Measurements from ENCODE around the gene IRF9.
A peak's percentile ranks its signal among the peaks of the same experiment; 100 is the strongest.

The IRF9 gene, protein sequence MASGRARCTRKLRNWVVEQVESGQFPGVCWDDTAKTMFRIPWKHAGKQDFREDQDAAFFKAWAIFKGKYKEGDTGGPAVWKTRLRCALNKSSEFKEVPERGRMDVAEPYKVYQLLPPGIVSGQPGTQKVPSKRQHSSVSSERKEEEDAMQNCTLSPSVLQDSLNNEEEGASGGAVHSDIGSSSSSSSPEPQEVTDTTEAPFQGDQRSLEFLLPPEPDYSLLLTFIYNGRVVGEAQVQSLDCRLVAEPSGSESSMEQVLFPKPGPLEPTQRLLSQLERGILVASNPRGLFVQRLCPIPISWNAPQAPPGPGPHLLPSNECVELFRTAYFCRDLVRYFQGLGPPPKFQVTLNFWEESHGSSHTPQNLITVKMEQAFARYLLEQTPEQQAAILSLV

DNA sequence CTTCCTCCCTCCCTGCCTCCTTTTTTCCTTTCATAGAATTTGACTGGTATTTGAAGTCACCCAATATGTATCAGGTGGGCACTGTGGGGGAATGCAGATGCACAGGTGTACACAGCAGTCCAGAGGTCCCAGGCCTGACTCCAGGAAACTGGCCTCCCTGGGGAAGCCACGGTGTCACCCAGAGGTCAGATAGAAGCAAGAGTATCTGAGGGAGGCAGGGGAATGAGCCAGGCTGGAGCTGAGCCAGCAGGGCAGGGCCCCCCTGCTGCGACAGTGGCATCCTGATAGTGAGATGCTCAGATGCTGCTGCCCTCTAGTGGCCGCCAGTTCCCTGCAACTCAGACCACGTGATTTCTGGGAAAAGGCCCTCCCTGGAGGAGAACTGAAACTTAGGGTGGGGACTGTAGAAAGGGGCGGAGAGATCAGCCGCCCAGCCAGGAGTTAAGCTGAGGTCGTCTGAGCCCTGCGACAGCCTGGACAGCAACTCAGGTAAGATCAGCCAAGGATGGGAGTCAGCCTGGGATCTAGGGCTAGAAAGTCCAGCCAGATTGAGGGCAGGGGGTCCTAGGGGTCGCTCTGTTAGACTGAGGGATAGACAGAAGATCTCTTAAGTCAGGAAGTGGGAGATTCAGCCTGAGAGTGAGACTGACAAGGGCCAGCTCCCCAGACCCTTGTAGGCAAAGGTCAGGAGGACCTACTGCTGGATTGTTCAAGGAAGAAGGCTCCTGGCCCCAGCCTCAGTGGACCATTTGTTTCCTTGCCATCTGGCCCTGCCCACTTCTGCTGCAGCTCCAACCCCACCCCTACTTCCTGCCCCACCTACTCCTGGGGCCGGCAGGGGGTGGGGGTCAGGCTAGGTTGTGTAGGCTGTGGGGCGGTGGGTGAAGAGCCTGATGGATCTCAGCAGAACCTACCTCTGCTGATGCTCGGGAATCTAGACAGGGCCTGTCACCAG, at the start of gene IRF9:
Gene IRF9, plus strand, starts transcription at position 416 of the 955 bp plus-strand sequence. CDS start 880 bp downstream, outside the sequence.
- Mint-ChIP-seq H3K4me1 (peaks cover 17% of the 10 kb centered on the region), H3K9me3 (no peaks in the 10 kb centered on the region), H3K36me3 (peaks cover 38% of the 10 kb centered on the region), H3K27ac (peak within 1 kb of the TSS; percentile 95), H3K27me3 (no peaks in the 10 kb centered on the region), H3K4me3 (peak within 1 kb of the TSS; percentile 99)
- DNase-seq (ENCODE audit: low spot score in 2 of 2) (peak; percentile 98), ATAC-seq (ENCODE audit: low read depth) (peak; percentile 92)

- ATAC-seq (ENCODE audit: low read depth) (no peak), DNase-seq (ENCODE audit: low spot score in 2 of 2) (no peak)
- Mint-ChIP-seq H3K4me3 (peak overlapping the region; percentile 99), H3K27me3 (no peaks in the 10 kb centered on the region), H3K4me1 (peaks cover 20% of the 10 kb centered on the region), H3K36me3 (peaks cover 6% of the 10 kb centered on the region), H3K27ac (peak overlapping the region; percentile 97), H3K9me3 (no peaks in the 10 kb centered on the region)
Measured at GRCh38 chr14:24113379-24113800, 47.7 kb upstream of the IRF9 start.

GRCh38 chr14:24113801-24114531, 47.1 kb upstream of the IRF9 start:
- Mint-ChIP-seq H3K9me3 (no peaks in the 10 kb centered on the region), H3K36me3 (peaks cover 12% of the 10 kb centered on the region), H3K27ac (peak overlapping the region; percentile 97), H3K27me3 (no peaks in the 10 kb centered on the region), H3K4me3 (peak overlapping the region; percentile 99), H3K4me1 (peaks cover 16% of the 10 kb centered on the region)
- ATAC-seq (ENCODE audit: low read depth) = peak; percentile 17
- DNase-seq (ENCODE audit: low spot score in 2 of 2) = peak in 1 of 2 donors; percentile 74

DNA sequence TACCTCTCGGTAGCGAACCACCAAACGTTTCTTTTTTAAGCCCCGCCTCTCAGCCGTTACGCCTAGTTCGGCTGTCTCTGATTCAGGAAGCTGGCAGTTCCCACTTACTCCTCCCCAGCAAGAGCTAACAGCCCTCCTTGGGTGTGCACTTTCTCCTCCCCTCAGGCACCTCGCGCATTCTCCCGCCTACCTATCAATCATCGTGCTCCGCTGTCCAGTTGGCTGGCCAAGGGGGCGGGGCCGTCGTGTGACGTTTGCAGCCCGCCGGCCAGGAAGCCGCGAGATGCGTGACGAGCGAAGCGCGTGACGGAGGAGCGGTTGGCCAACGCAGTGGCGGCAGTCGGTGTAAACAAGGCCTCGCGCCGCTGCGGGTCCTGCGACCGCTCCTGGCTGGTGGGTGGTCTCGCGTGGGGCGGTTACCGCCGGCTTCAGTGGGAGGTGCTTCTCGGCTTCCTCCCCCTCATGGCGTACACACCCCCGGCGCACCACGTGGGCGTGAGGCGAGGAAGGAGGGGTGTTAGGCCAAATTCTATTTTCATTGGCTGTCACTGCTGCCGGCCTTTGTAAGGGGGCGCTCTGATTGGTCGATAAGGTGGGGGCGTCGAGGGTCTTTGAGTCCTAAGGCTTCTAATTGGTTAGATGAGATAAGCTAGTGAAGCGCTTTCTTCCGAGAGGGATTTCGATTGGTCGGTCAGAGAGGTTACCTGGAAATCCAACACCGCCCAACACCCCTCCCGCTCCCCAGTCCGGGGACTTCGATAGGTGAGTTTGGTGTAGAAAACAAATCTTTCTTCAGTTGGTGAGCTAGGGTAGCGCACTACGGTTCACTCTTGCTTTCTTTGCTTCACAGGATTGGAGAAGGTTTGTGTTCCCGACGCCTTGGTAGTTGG, 46.3 kb upstream of the IRF9 start, which contains the start of the genes DCAF11 and NRL:
Gene DCAF11, plus strand, starts transcription at position 246 of the 890 bp plus-strand sequence. CDS start 818 bp downstream, outside the sequence.
Gene NRL, minus strand, starts transcription at position 418 of the 890 bp plus-strand sequence. CDS start 32,101 bp downstream, outside the sequence.
- H3K27me3 Mint-ChIP-seq = no peaks in the 10 kb centered on the region
- peaks cover 18% of the 10 kb centered on the region for H3K36me3 Mint-ChIP-seq
- H3K4me3 Mint-ChIP-seq = peak within 1 kb of the TSS; percentile 99
- ATAC-seq (ENCODE audit: low read depth) (peak; percentile 81), DNase-seq (ENCODE audit: low spot score in 2 of 2) (peak; percentile 98)
- no peaks in the 10 kb centered on the region for H3K9me3 Mint-ChIP-seq
- peaks cover 16% of the 10 kb centered on the region for H3K4me1 Mint-ChIP-seq
- peak within 1 kb of the TSS; percentile 97 for H3K27ac Mint-ChIP-seq

GRCh38 chr14:24115422-24116127, 45.5 kb upstream of the IRF9 start:
- Mint-ChIP-seq H3K4me1 (peaks cover 16% of the 10 kb centered on the region), H3K27ac (peak overlapping the region; percentile 97), H3K36me3 (peaks cover 18% of the 10 kb centered on the region), H3K9me3 (no peaks in the 10 kb centered on the region), H3K27me3 (no peaks in the 10 kb centered on the region), H3K4me3 (peak overlapping the region; percentile 99)
- ATAC-seq (ENCODE audit: low read depth) (no peak), DNase-seq (ENCODE audit: low spot score in 2 of 2) (no peak)

DNA sequence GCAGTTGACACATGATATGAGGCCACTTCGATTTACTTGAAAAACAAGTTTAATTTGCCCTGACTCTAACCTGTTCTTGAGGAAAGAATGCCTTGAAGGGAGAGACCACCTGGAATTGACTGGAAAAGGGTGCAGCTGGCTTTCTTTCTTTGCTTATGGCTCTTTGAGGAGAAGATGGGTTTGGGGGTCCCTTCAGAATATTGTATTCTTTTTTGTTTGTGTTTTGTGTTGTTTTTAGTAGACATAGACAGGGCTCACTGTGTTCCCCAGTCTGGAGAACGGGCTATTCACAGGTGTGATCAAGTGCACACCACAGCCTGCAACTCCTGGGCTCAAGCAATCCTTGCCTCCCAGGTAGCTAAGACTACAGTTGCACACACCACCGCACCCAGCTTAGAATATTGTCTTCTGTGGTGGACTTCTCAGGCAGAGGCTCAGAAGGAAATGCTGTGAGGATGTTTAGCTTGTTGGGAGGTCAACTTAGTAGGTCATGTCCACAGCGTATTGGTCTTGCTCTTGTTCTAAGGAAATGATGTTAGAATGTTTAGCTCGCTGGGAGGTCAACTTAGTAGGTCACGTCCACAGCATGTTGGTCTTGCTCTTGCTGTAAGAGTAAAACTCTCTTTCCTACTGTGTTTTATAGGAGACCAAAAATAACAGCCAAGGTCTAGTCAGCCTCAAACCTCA, 44.8 kb upstream of the IRF9 start:
- peak overlapping the region; percentile 99 for H3K4me3 Mint-ChIP-seq
- no peak for ATAC-seq (ENCODE audit: low read depth)
- no peaks in the 10 kb centered on the region for H3K27me3 Mint-ChIP-seq

DNA sequence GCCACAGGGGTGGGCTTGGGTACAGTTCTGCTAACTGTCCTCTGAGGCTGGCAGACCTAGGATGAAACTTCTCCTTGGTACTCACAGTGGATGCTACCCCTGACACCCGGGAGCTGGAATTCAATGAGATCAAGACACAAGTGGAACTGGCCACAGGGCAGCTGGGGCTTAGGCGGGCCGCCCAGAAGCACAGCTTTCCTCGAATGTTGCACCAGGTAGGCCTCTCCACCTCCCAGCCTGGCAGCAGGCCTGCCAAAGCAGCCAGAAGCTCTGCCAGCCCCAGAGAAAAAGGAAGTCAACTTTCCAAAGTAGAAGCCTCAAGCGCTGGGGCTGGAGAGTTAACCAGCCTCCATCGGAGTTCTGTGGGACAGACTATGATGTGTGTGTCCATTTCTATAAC, 43.9 kb upstream of the IRF9 start:
- Mint-ChIP-seq H3K36me3 (peaks cover 21% of the 10 kb centered on the region), H3K27ac (no peak overlapping the region), H3K4me3 (no peak overlapping the region), H3K4me1 (peaks cover 18% of the 10 kb centered on the region), H3K9me3 (no peaks in the 10 kb centered on the region), H3K27me3 (no peaks in the 10 kb centered on the region)
- ATAC-seq (ENCODE audit: low read depth) (no peak), DNase-seq (ENCODE audit: low spot score in 2 of 2) (no peak)

More for the DNA sequence above, 44.8 kb upstream of the IRF9 start:
- no peak for DNase-seq (ENCODE audit: low spot score in 2 of 2)
- Mint-ChIP-seq H3K27ac (peak overlapping the region; percentile 53), H3K9me3 (no peaks in the 10 kb centered on the region), H3K36me3 (peaks cover 18% of the 10 kb centered on the region), H3K4me1 (peaks cover 16% of the 10 kb centered on the region)

DNA sequence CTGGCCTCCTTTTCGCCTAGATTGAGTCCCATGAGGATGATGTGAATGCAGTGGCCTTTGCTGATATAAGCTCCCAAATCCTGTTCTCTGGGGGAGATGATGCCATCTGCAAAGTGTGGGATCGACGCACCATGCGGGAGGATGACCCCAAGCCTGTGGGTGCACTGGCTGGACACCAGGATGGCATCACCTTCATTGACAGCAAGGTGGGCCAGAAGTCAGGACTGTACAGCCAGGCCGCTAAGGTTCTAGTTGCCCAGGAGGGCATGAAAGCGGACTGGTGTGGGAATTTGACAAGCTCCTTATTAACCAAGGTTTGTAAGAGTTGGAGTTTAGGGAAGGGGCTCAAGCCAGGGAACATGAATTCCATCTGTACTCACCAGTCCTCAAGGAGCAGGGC, 41.4 kb upstream of the IRF9 start:
- Mint-ChIP-seq H3K9me3 (no peaks in the 10 kb centered on the region), H3K27ac (no peak overlapping the region), H3K4me1 (peaks cover 37% of the 10 kb centered on the region), H3K36me3 (peaks cover 25% of the 10 kb centered on the region), H3K4me3 (no peak overlapping the region), H3K27me3 (no peaks in the 10 kb centered on the region)
- ATAC-seq (ENCODE audit: low read depth) (no peak), DNase-seq (ENCODE audit: low spot score in 2 of 2) (no peak)

DNA sequence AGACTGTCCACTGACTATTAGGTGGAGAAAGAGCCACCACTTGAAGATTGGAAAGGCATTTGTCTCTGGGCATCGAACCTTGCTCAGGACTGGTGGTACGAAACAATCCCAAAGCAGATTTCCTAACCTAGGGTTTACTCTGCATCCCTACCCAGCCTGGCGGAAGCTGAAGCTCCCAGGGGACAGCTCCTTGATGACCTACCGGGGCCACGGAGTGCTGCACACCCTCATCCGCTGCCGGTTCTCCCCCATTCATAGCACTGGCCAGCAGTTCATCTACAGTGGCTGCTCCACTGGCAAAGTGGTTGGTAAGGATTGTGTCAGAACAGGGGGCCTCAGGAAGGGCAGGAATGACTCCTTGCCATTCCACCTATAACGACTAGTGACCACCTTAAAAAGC, 39.9 kb upstream of the IRF9 start:
- H3K4me1 Mint-ChIP-seq = peaks cover 32% of the 10 kb centered on the region
- peaks cover 25% of the 10 kb centered on the region for H3K36me3 Mint-ChIP-seq
- no peak for ATAC-seq (ENCODE audit: low read depth)
- H3K27me3 Mint-ChIP-seq = no peaks in the 10 kb centered on the region
- no peak for DNase-seq (ENCODE audit: low spot score in 2 of 2)
- no peak overlapping the region for H3K4me3 Mint-ChIP-seq
- H3K27ac Mint-ChIP-seq = peak overlapping the region; percentile 98
- H3K9me3 Mint-ChIP-seq = no peaks in the 10 kb centered on the region

GRCh38 chr14:24122416-24122815, 38.6 kb upstream of the IRF9 start:
- no peaks in the 10 kb centered on the region for H3K9me3 Mint-ChIP-seq
- DNase-seq (ENCODE audit: low spot score in 2 of 2) (no peak), ATAC-seq (ENCODE audit: low read depth) (peak; percentile 66)
- no peak overlapping the region for H3K4me3 Mint-ChIP-seq
- no peaks in the 10 kb centered on the region for H3K27me3 Mint-ChIP-seq
- H3K27ac Mint-ChIP-seq = peak overlapping the region; percentile 98
- peaks cover 28% of the 10 kb centered on the region for H3K4me1 Mint-ChIP-seq
- peaks cover 19% of the 10 kb centered on the region for H3K36me3 Mint-ChIP-seq

DNA sequence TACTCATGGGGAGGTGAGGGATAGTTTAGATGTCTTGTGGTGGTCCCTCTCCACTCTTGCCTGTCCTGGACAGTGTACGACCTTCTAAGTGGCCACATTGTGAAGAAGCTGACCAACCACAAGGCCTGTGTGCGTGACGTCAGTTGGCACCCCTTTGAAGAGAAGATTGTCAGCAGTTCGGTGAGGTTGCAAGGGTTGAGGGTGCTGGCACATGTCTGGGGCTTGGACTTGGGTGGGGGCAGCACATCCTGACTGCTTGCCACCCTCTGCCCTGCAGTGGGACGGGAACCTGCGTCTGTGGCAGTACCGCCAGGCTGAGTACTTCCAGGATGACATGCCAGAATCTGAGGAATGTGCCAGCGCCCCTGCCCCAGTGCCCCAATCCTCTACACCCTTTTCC, 38.2 kb upstream of the IRF9 start:
- Mint-ChIP-seq H3K9me3 (no peaks in the 10 kb centered on the region), H3K36me3 (peaks cover 19% of the 10 kb centered on the region), H3K27ac (peak overlapping the region; percentile 98), H3K4me1 (peaks cover 29% of the 10 kb centered on the region), H3K27me3 (no peaks in the 10 kb centered on the region), H3K4me3 (peak overlapping the region; percentile 17)
- ATAC-seq (ENCODE audit: low read depth) (no peak), DNase-seq (ENCODE audit: low spot score in 2 of 2) (no peak)
